NK-92 (cell line): ENCODE measurements around the gene CETP.

Experiments used
- DNase-seq: peaks from one replicate; lab custom pipeline; 2025; ENCODE audit not compliant: unreplicated experiment; lab: John Stamatoyannopoulos, UW

The CETP gene

GRCh38 chr16:56961851-56962281 is at the start of gene CETP:
Gene CETP, plus strand, starts transcription at chr16:56961950. Its CDS starts 30 bp downstream, at chr16:56961980.
- no peak for DNase-seq

GRCh38 chr16:56912746-56913708 is 48.7 kb upstream of the CETP start:
- no peak for DNase-seq

GRCh38 chr16:56914896-56915295 is 46.9 kb upstream of the CETP start:
- DNase-seq = no peak

- DNase-seq = no peak
Observed at GRCh38 chr16:56915336-56916119, 46.2 kb upstream of the CETP start.

GRCh38 chr16:56916571-56917403 is 45.0 kb upstream of the CETP start:
- no peak for DNase-seq

GRCh38 chr16:56918467-56919012 is 43.2 kb upstream of the CETP start:
- no peak for DNase-seq

GRCh38 chr16:56919099-56919800 is 42.5 kb upstream of the CETP start:
- DNase-seq = no peak

- no peak for DNase-seq
Observed at GRCh38 chr16:56921571-56921970, 40.2 kb upstream of the CETP start.

- no peak for DNase-seq
Observed at GRCh38 chr16:56923481-56924091, 38.2 kb upstream of the CETP start.

- no peak for DNase-seq
Observed at GRCh38 chr16:56927471-56927870, 34.3 kb upstream of the CETP start.

- DNase-seq = no peak
Observed at GRCh38 chr16:56929639-56930038, 32.1 kb upstream of the CETP start.

- DNase-seq = no peak
Observed at GRCh38 chr16:56930486-56931270, 31.1 kb upstream of the CETP start.

- no peak for DNase-seq
Observed at GRCh38 chr16:56931271-56931891, 30.4 kb upstream of the CETP start.

- DNase-seq = peak; percentile 88
Observed at GRCh38 chr16:56931892-56932720, 29.6 kb upstream of the CETP start, which contains the start of gene HERPUD1. Gene HERPUD1, plus strand, starts transcription at chr16:56932142. Its CDS starts 103 bp downstream, at chr16:56932245.

- DNase-seq = no peak
Observed at GRCh38 chr16:56932721-56933619, 28.8 kb upstream of the CETP start.

GRCh38 chr16:56933828-56934598 is 27.7 kb upstream of the CETP start:
- DNase-seq = no peak
